SKM-1 (cell line): ENCODE data around the gene CGNL1.

ENCODE experiments used
- DNase-seq: peaks from one replicate; lab custom pipeline; 2025; ENCODE audit not compliant: unreplicated experiment; lab: John Stamatoyannopoulos, UW

CGNL1 gene

GRCh38 chr15:57375827-57376695, at the start of gene CGNL1:
Gene CGNL1 (plus strand): TSS chr15:57376505. CDS start chr15:57438000, 61,495 bp downstream.
- no peak for DNase-seq

- DNase-seq, result no peak
Measured at GRCh38 chr15:57327985-57328471, 48.3 kb upstream of the CGNL1 start.

- no peak for DNase-seq
Measured at GRCh38 chr15:57328479-57328878, 47.8 kb upstream of the CGNL1 start.

- DNase-seq, result no peak
Measured at GRCh38 chr15:57328897-57329296, 47.4 kb upstream of the CGNL1 start.

GRCh38 chr15:57329582-57330367, 46.5 kb upstream of the CGNL1 start:
- DNase-seq, result no peak

- no peak for DNase-seq
Measured at GRCh38 chr15:57330619-57331340, 45.5 kb upstream of the CGNL1 start.

GRCh38 chr15:57332326-57332725, 44.0 kb upstream of the CGNL1 start:
- DNase-seq, result no peak

- no peak for DNase-seq
Measured at GRCh38 chr15:57333487-57333886, 42.8 kb upstream of the CGNL1 start.

- DNase-seq, result no peak
Measured at GRCh38 chr15:57334257-57334656, 42.0 kb upstream of the CGNL1 start.

- DNase-seq, result no peak
Measured at GRCh38 chr15:57335293-57335715, 41.0 kb upstream of the CGNL1 start.

GRCh38 chr15:57335719-57336118, 40.6 kb upstream of the CGNL1 start:
- no peak for DNase-seq

GRCh38 chr15:57337868-57338411, 38.4 kb upstream of the CGNL1 start:
- DNase-seq, result no peak

- DNase-seq, result no peak
Measured at GRCh38 chr15:57339321-57339720, 37.0 kb upstream of the CGNL1 start.

GRCh38 chr15:57340682-57341259, 35.5 kb upstream of the CGNL1 start:
- peak; percentile 24 for DNase-seq

GRCh38 chr15:57343048-57343447, 33.3 kb upstream of the CGNL1 start:
- DNase-seq, result no peak

GRCh38 chr15:57343498-57343897, 32.8 kb upstream of the CGNL1 start:
- no peak for DNase-seq

GRCh38 chr15:57344282-57344681, 32.0 kb upstream of the CGNL1 start:
- DNase-seq, result no peak

- DNase-seq, result no peak
Measured at GRCh38 chr15:57345584-57345983, 30.7 kb upstream of the CGNL1 start.

GRCh38 chr15:57348081-57348480, 28.2 kb upstream of the CGNL1 start:
- DNase-seq, result no peak

- no peak for DNase-seq
Measured at GRCh38 chr15:57352535-57353316, 23.6 kb upstream of the CGNL1 start.
